ENCODE measurements around the gene ZNF385B.

The ZNF385B gene

DNA sequence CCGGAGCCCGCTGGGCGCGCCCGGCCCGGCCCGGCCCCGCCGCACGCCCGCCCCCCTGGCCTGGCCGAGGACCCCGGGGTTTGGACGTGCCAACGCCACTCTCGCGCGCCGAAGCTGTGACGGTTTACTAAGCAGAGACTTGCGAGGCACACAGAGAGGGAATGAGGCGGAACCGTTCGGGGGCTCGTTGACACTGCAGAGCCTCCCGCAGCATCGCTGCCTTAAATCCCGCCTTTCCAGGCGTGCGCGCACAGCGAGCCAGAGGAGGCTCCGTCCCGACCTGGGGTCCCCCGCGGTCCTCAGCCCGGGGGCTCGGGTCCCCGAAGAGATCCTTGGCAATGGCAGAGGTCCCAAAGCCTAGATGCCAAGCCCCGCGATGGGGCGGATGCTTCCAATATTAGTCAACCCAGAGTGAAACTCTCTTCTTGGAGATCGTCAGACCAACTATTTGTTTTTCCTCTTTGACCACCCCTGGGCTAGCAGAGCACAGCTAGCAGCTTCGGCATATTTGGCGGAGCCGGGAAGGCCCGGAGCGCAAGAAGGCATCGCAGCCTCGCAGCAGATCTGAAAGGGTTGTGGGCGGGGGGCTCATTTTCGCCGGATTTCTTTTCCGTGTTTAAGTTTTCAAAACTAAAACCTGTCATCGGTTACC, at the start of gene ZNF385B:
TSS of gene ZNF385B (minus strand) at position 197 of the 652 bp plus-strand sequence.
- H3K4me3 ChIP-seq (ENCODE audit: low read depth, low read length): peak within 1 kb of the TSS; percentile 53
- TF ChIP-seq CTCF (conservative IDR thresholded peaks at IDR 0.05; ENCODE audit: low read depth, low read length): no peak
- peak; percentile 22 for DNase-seq (ENCODE audit: low read depth)

GRCh38 chr2:179910735-179911113, 49.3 kb upstream of the ZNF385B start:
- no peak for TF ChIP-seq CTCF (conservative IDR thresholded peaks at IDR 0.05; ENCODE audit: low read depth, low read length)
- H3K4me3 ChIP-seq (ENCODE audit: low read depth, low read length): no peak overlapping the region
- DNase-seq (ENCODE audit: low read depth): no peak

DNA sequence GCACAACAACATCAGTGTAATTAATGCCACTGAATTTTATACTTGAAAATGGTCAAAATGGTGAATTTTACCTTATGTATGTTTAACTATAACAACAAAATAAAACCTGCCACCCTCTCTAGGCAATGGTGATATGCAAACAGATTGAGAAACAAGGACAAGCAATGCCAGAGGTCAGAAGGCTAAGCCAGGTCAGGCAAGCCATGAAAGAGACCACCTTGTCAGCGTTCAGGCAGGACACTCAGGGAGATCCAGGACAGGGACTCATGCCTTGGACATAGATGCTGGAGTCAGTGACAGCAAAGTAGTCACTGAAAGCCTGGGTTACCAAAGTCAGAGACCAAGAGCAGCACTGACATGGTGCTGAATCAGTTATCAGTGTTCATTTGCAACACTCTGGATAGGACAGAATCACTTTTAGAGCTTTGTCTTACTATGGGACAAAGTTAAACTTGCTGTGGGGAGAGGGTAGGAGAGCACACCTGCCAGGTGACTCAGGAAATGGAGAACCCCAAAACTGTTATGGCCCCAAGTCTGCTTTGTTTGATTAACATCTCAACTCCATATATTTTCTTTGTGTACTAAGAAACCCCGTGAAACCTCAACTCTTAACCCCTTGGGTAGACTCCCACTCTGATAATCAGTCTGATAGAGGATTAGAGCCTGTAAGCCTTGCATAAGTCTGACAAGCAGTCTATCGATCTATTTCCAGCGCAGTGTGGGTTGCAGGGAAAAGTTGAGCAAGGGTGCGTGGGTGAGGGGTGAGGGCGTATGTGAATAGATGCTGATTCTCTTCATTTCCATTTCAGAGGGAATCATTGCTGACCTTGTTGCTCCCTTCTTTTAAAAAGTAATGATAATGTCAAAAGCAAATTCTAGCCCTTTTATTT, 48.7 kb upstream of the ZNF385B start:
- no peak overlapping the region for H3K4me3 ChIP-seq (ENCODE audit: low read depth, low read length)
- TF ChIP-seq CTCF (conservative IDR thresholded peaks at IDR 0.05; ENCODE audit: low read depth, low read length): no peak
- no peak for DNase-seq (ENCODE audit: low read depth)

DNA sequence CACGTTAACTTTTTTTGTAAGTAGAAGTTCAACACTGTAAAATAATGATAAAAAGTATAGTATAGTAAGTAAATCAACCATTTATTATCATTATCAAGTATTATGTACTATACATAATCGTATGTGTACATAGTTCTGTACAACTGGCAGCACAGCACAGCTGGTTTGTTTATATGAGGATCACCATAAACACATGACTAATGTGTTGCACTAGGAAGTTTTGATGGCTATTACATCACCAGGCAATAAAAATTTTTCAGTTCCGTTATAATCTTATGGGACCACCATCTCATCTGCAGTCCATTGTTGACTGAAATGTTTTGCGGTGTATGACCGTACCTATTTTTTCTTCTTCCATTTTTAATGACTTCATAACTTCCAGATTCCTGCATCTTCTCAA, 39.2 kb upstream of the ZNF385B start:
- no peak for TF ChIP-seq CTCF (conservative IDR thresholded peaks at IDR 0.05; ENCODE audit: low read depth, low read length)
- no peak for DNase-seq (ENCODE audit: low read depth)

GRCh38 chr2:179899666-179900065, 38.3 kb upstream of the ZNF385B start:
- H3K4me3 ChIP-seq (ENCODE audit: low read depth, low read length): no peak overlapping the region
- TF ChIP-seq CTCF (conservative IDR thresholded peaks at IDR 0.05; ENCODE audit: low read depth, low read length): no peak
- no peak for DNase-seq (ENCODE audit: low read depth)

More for the DNA sequence above, 39.2 kb upstream of the ZNF385B start:
- no peak overlapping the region for H3K4me3 ChIP-seq (ENCODE audit: low read depth, low read length)

- TF ChIP-seq CTCF (conservative IDR thresholded peaks at IDR 0.05; ENCODE audit: low read depth, low read length): peak; percentile 52
- H3K4me3 ChIP-seq (ENCODE audit: low read depth, low read length): no peak overlapping the region
- peak; percentile 51 for DNase-seq (ENCODE audit: low read depth)
Measured at GRCh38 chr2:179898873-179899272, 37.5 kb upstream of the ZNF385B start.

Data from choroid plexus epithelial cell (primary cell).